NCI-H1436 (cell line): Measurements from ENCODE around the gene GRB2.
"Not testable (repeated sequence)": the region's sequence is repeated elsewhere in the genome, so short reads cannot be mapped to it uniquely, and the experiment has no call there.

Experiments
- DNase-seq: peaks from one replicate; lab custom pipeline; 2025; lab: John Stamatoyannopoulos, UW

Gene GRB2

GRCh38 chr17:75387771-75388170 is 17.7 kb downstream of the GRB2 start:
- DNase-seq: no peak

- no peak for DNase-seq
Measured at GRCh38 chr17:75386430-75386829, 19.0 kb downstream of the GRB2 start.

GRCh38 chr17:75384751-75385150 is 20.7 kb downstream of the GRB2 start:
- DNase-seq: no peak

- no peak for DNase-seq
Measured at GRCh38 chr17:75383842-75384195, 21.7 kb downstream of the GRB2 start.

- no peak for DNase-seq
Measured at GRCh38 chr17:75380750-75381149, 24.7 kb downstream of the GRB2 start.

- no peak for DNase-seq
Measured at GRCh38 chr17:75380315-75380714, 25.2 kb downstream of the GRB2 start.

GRCh38 chr17:75379426-75379825 is 26.1 kb downstream of the GRB2 start:
- not testable (repeated sequence) for DNase-seq

GRCh38 chr17:75373280-75373679 is 32.2 kb downstream of the GRB2 start:
- DNase-seq: no peak

- DNase-seq: no peak
Measured at GRCh38 chr17:75371981-75372380, 33.5 kb downstream of the GRB2 start.

GRCh38 chr17:75371339-75371738 is 34.1 kb downstream of the GRB2 start:
- DNase-seq: no peak

GRCh38 chr17:75370286-75370915 is 35.1 kb downstream of the GRB2 start:
- DNase-seq: no peak

- DNase-seq: not testable (repeated sequence)
Measured at GRCh38 chr17:75367838-75368789, 37.4 kb downstream of the GRB2 start.

- DNase-seq: no peak
Measured at GRCh38 chr17:75367312-75367711, 38.2 kb downstream of the GRB2 start.

GRCh38 chr17:75366432-75366831 is 39.0 kb downstream of the GRB2 start:
- DNase-seq: no peak

- no peak for DNase-seq
Measured at GRCh38 chr17:75365931-75366275, 39.6 kb downstream of the GRB2 start.

- no peak for DNase-seq
Measured at GRCh38 chr17:75365009-75365930, 40.2 kb downstream of the GRB2 start.

GRCh38 chr17:75364078-75364477 is 41.4 kb downstream of the GRB2 start:
- DNase-seq: no peak

- no peak for DNase-seq
Measured at GRCh38 chr17:75361996-75362395, 43.5 kb downstream of the GRB2 start.

- DNase-seq: no peak
Measured at GRCh38 chr17:75361344-75361743, 44.1 kb downstream of the GRB2 start.

GRCh38 chr17:75356260-75356937 is 49.1 kb downstream of the GRB2 start:
- DNase-seq: no peak

- no peak for DNase-seq
Measured at GRCh38 chr17:75353176-75353575, 52.3 kb downstream of the GRB2 start.

GRCh38 chr17:75352079-75352569 is 53.4 kb downstream of the GRB2 start:
- no peak for DNase-seq
